K562 (cell line): ENCODE results near the gene BLM. TPM values are rescaled to one million over a fixed set of nuclear protein-coding genes. Genes with fewer than 3 reads are reported as not detected.
A peak's percentile ranks its signal among the peaks of the same experiment; 100 is the strongest.

Source experiments
- GTF3C2 ChIP-seq: IDR thresholded peaks from 3 replicates; pipeline ENCODE4 v1.6.1; 2011; ENCODE audit warnings: borderline replicate concordance, mild to moderate bottlenecking, moderate library complexity; ENCODE audit not compliant: insufficient read length; ENCODE audit errors: extremely low read depth
- SOX6 ChIP-seq: fragments of 450-650 bp; IDR thresholded peaks from 2 replicates; pipeline ENCODE4 v1.6.1; 2014; ENCODE audit warnings: mild to moderate bottlenecking
- polyA plus RNA-seq, 8 experiments: library from polyadenylated mRNA; depleted of rRNA in 4 of 8; stranded (reverse) in 5 of 8; unstranded in 3 of 8; fragments of >200 nt; fragmentation: Nextera tagmentation in 2 of 8; fragmentation: Illumina TruSeq in 1 of 8; extraction: Ambion mirVana in 2 of 8; extraction: Trizol in 1 of 8; gene quantifications; 2 replicates each; pipeline versions ENCODE4 v1.2.1 to v1.2.3, GENCODE V29; 2011 to 2014; ENCODE audit warnings: inconsistent platforms in 1 of 8, missing spikeins in 1 of 8
- total RNA-seq, 7 experiments: library from RNA; depleted of rRNA in 6 of 7; stranded (reverse); fragments of >200 nt in 6 of 7; fragmentation: Illumina TruSeq in 2 of 7; extraction: Trizol in 2 of 7; gene quantifications; 2 replicates each; pipeline versions ENCODE4 v1.2.1 to v1.2.3, GENCODE V29; 2011 to 2021; ENCODE audit warnings: low replicate concordance in 1 of 7
- TF ChIP-seq, protein P1 (sequence below): fragments of 450-650 bp; IDR thresholded peaks from 2 replicates; pipeline ENCODE4 v1.6.1; 2017; ENCODE audit warnings: antibody characterized with exemption
- TF ChIP-seq, protein P2 (sequence below): sonication (generic); formaldehyde crosslinking; IDR thresholded peaks from 2 replicates; pipeline ENCODE4 v1.8.0; 2023; ENCODE audit warnings: mild to moderate bottlenecking, missing genetic modification reagents

BLM gene
- total and polyA plus RNA-seq, 9 of the 15 experiments (the other 6 are each of a cell fraction or from before 2014, with no cell fraction given) = 21.0 to 56.0 (median 43.9) TPM

DNA sequence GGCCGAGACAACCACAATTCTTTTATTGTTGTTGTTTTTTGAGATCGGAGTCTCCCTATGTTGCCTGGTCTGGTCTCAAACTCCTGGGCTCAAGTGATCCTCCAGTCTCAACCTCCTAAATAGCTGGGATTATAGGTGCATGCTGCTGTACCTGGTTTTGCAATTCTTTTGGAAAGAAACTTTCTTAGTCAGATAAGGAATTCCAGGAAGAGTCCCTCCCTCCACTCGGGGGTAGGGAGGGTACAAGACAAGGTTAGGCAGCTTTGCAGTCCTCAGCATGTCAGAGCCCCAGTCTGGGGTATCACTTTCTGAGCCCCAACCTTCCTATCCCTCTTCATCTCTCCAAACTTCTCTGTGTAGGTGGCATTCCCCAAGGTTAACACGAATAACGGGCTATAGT is 117.5 kb downstream of the BLM start (continued):
- no peak for TF ChIP-seq GTF3C2
- TF ChIP-seq, protein P1, sequence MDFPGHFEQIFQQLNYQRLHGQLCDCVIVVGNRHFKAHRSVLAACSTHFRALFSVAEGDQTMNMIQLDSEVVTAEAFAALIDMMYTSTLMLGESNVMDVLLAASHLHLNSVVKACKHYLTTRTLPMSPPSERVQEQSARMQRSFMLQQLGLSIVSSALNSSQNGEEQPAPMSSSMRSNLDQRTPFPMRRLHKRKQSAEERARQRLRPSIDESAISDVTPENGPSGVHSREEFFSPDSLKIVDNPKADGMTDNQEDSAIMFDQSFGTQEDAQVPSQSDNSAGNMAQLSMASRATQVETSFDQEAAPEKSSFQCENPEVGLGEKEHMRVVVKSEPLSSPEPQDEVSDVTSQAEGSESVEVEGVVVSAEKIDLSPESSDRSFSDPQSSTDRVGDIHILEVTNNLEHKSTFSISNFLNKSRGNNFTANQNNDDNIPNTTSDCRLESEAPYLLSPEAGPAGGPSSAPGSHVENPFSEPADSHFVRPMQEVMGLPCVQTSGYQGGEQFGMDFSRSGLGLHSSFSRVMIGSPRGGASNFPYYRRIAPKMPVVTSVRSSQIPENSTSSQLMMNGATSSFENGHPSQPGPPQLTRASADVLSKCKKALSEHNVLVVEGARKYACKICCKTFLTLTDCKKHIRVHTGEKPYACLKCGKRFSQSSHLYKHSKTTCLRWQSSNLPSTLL = no peak
- TF ChIP-seq SOX6 = peak; percentile 45; the same call in 1 of the 2 replicates
- TF ChIP-seq, protein P2, sequence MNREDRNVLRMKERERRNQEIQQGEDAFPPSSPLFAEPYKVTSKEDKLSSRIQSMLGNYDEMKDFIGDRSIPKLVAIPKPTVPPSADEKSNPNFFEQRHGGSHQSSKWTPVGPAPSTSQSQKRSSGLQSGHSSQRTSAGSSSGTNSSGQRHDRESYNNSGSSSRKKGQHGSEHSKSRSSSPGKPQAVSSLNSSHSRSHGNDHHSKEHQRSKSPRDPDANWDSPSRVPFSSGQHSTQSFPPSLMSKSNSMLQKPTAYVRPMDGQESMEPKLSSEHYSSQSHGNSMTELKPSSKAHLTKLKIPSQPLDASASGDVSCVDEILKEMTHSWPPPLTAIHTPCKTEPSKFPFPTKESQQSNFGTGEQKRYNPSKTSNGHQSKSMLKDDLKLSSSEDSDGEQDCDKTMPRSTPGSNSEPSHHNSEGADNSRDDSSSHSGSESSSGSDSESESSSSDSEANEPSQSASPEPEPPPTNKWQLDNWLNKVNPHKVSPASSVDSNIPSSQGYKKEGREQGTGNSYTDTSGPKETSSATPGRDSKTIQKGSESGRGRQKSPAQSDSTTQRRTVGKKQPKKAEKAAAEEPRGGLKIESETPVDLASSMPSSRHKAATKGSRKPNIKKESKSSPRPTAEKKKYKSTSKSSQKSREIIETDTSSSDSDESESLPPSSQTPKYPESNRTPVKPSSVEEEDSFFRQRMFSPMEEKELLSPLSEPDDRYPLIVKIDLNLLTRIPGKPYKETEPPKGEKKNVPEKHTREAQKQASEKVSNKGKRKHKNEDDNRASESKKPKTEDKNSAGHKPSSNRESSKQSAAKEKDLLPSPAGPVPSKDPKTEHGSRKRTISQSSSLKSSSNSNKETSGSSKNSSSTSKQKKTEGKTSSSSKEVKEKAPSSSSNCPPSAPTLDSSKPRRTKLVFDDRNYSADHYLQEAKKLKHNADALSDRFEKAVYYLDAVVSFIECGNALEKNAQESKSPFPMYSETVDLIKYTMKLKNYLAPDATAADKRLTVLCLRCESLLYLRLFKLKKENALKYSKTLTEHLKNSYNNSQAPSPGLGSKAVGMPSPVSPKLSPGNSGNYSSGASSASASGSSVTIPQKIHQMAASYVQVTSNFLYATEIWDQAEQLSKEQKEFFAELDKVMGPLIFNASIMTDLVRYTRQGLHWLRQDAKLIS = no peak
